Esophagus muscularis mucosa (tissue), 4 donors: ENCODE measurements around the gene GABARAPL2. TPM values are rescaled to one million over a fixed set of nuclear protein-coding genes. Genes with fewer than 3 reads are reported as not detected.

Source experiments
- DNase-seq: peaks from one replicate; pipeline ENCODE4 v3.0.0-alpha.2; 2017; ENCODE audit errors: extremely low spot score
- H3K27ac ChIP-seq, 4 donors: fragments of 200-600 bp; sonication (generic); replicated peaks in 1 of 4; 1 replicate in 3 of 4; 2 replicates in 1 of 4; pipeline ENCODE4 v1.5.1; 2016 to 2019; ENCODE audit warnings: mild to moderate bottlenecking in 1 of 4
- H3K27me3 ChIP-seq, 4 donors: fragments of 200-600 bp; sonication (generic); one replicate each; pipeline versions ENCODE4 v1.5.1 to v1.6.0; 2016 to 2019
- H3K36me3 ChIP-seq, 4 donors: fragments of 200-600 bp; sonication (generic); one replicate each; pipeline ENCODE4 v1.5.1; 2016 to 2019
- H3K4me1 ChIP-seq, 4 donors: fragments of 200-600 bp; sonication (generic); one replicate each; pipeline ENCODE4 v1.5.1; 2016 to 2019
- H3K4me3 ChIP-seq, 4 donors: fragments of 200-600 bp; sonication (generic); 1 replicate in 2 of 4; 2 replicates in 2 of 4; pipeline ENCODE4 v1.5.1; 2016 to 2019; ENCODE audit warnings: mild to moderate bottlenecking in 4 of 4, moderate library complexity in 1 of 4
- H3K9me3 ChIP-seq, 4 donors: fragments of 200-600 bp; sonication (generic); 1 replicate in 3 of 4; 2 replicates in 1 of 4; pipeline ENCODE4 v1.5.1; 2016 to 2019
- CTCF ChIP-seq, 3 experiments: fragments of 200-600 bp in 2 of 3; fragments of 450-650 bp in 1 of 3; sonication (generic) in 2 of 3; IDR thresholded peaks; one replicate each; pipeline ENCODE4 v1.5.1; 2017 to 2019; ENCODE audit warnings: antibody characterized with exemption in 3 of 3, mild to moderate bottlenecking in 2 of 3, moderate library complexity in 1 of 3
- EP300 ChIP-seq: sonication (generic); formaldehyde crosslinking; IDR thresholded peaks from one replicate; pipeline ENCODE4 v1.6.1; 2017; ENCODE audit warnings: antibody characterized with exemption
- POLR2A ChIP-seq: fragments of 450-650 bp; IDR thresholded peaks from one replicate; pipeline ENCODE4 v1.6.1; 2017; ENCODE audit warnings: antibody characterized with exemption, moderate library complexity, mild to moderate bottlenecking, low read depth
- POLR2AphosphoS5 ChIP-seq, 2 donors: sonication (generic); formaldehyde crosslinking; IDR thresholded peaks; one replicate each; pipeline ENCODE4 v1.6.1; 2017; ENCODE audit warnings: antibody characterized with exemption in 2 of 2
- WGBS: methylation state at CpG from one replicate; pipeline ENCODE4 v1.1.5; 2018; 5-methylcytosine and 5-hydroxymethylcytosine counted together
- intact Hi-C: fragments of 100-400 bp; cut with DNase I; formaldehyde crosslinking; loops from one replicate; pipeline ENCODE4 v1.15.1; 2023
- total RNA-seq, 4 donors: library from RNA; depleted of rRNA; stranded (reverse); fragments of >200 nt; gene quantifications; one replicate each; pipeline versions ENCODE4 v1.1.0 to v1.2.1, GENCODE V29; 2016

Gene GABARAPL2
- total RNA-seq, 4 donors from 2014 or later = 84.5 to 114 (median 101) TPM

GRCh38 chr16:75529056-75529905 lies 36.9 kb upstream of the GABARAPL2 start:
- Histone ChIP-seq H3K9me3 (no peaks in the 10 kb centered on the region), H3K4me1 (no peaks in the 10 kb centered on the region), H3K27ac (no peak overlapping the region), H3K27me3 (no peaks in the 10 kb centered on the region), H3K36me3 (no peaks in the 10 kb centered on the region), H3K4me3 (no peak overlapping the region)
- TF ChIP-seq POLR2AphosphoS5 (IDR thresholded peaks at IDR 0.05) (no peak), POLR2A (no peak), EP300 (no peak), CTCF (IDR thresholded peaks at IDR 0.05) (no peak)
- DNase-seq = no peak
- WGBS = 93% methylated on average over 50 of the region's 81 CpGs
- intact Hi-C loops = loop anchor here (10.0 kb wide), 1 partner anchor 344 kb away; no protein-coding TSS in a partner anchor

GRCh38 chr16:75529959-75530358 lies 36.2 kb upstream of the GABARAPL2 start:
- WGBS = 97% methylated on average over 20 of the region's 29 CpGs
- DNase-seq = no peak
- H3K4me1 ChIP-seq = no peaks in the 10 kb centered on the region
- no peak overlapping the region for H3K27ac ChIP-seq
- no peak overlapping the region for H3K4me3 ChIP-seq
- intact Hi-C loops = loop anchor here (10.0 kb wide), 1 partner anchor 345 kb away; no protein-coding TSS in a partner anchor
- H3K36me3 ChIP-seq = no peaks in the 10 kb centered on the region
- H3K27me3 ChIP-seq = no peaks in the 10 kb centered on the region
- no peaks in the 10 kb centered on the region for H3K9me3 ChIP-seq
- TF ChIP-seq POLR2AphosphoS5 (IDR thresholded peaks at IDR 0.05) (no peak), CTCF (IDR thresholded peaks at IDR 0.05) (no peak), POLR2A (no peak), EP300 (no peak)

DNA sequence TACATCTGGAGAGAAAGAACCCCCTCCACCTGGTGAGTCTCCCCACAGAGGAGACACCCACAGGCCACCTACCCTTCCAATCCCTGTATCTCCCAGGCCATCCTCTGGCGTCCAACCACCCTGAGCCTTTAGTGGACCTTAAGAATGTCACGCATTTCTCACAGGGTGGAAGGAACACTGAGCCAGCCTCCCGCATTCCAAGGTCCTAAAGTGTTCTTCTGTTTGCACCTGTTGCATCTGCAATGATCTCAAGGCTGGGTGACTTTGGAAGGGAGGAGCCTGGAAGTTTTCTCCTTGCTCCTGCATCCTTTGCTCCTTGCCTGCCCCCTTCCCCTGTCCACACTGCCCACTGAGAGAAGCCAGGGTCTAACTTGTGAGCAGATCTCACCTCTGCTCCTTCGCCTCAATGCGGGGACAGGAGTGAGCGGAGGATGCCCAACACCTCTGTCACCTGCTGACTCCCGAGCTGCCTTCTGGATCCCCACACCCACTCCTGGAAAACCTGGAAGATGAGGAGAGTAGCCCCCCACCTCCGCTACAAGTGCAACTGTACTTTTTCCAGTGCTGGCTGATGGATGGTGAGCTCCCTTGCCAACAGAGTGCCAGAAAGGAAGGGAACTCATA lies 33.9 kb upstream of the GABARAPL2 start:
- H3K9me3 ChIP-seq = no peaks in the 10 kb centered on the region
- TF ChIP-seq POLR2A = no peak
- no peak for TF ChIP-seq POLR2AphosphoS5 (IDR thresholded peaks at IDR 0.05)
- TF ChIP-seq EP300 = no peak
- no peak for TF ChIP-seq CTCF (IDR thresholded peaks at IDR 0.05)
- intact Hi-C loops = no loop called here
- WGBS = 96% methylated on average over 6 of the region's 8 CpGs
- no peaks in the 10 kb centered on the region for H3K36me3 ChIP-seq
- H3K4me3 ChIP-seq = no peak overlapping the region
- DNase-seq = no peak
- H3K4me1 ChIP-seq = no peaks in the 10 kb centered on the region
- no peak overlapping the region for H3K27ac ChIP-seq
- no peaks in the 10 kb centered on the region for H3K27me3 ChIP-seq

DNA sequence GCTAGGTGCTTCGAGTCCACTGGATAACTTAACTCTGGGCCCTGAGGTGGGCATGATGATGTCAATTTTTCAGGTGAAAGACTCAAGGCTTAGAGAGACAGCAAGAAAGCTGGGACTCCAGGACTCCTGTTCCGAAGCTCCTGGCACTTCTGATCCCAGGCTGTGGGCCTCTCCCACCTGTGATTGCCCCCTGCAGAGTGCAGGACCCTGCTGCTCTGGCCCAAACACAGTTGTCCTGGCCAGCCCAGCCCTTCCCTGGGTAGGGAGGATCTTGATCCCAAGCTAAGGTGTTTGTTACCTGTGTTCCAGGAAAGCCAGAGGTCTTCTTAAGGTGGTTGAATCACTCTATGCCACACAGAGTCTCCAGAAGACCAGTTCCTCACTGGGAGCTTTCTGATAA lies 33.4 kb upstream of the GABARAPL2 start:
- Histone ChIP-seq H3K36me3 (no peaks in the 10 kb centered on the region), H3K4me1 (no peaks in the 10 kb centered on the region), H3K4me3 (no peak overlapping the region), H3K27me3 (no peaks in the 10 kb centered on the region), H3K9me3 (no peaks in the 10 kb centered on the region), H3K27ac (no peak overlapping the region)
- intact Hi-C loops = no loop called here
- WGBS = 92% methylated on average over 2 of the region's 2 CpGs
- DNase-seq = no peak
- TF ChIP-seq POLR2AphosphoS5 (IDR thresholded peaks at IDR 0.05) (no peak), POLR2A (no peak), CTCF (IDR thresholded peaks at IDR 0.05) (no peak), EP300 (no peak)
